H1 (cell line): Measurements from ENCODE around the gene MLC1. TPM values are rescaled to one million over a fixed set of nuclear protein-coding genes. Genes with fewer than 3 reads are reported as not detected.

Experiments used
- CREB1 ChIP-seq: IDR thresholded peaks from 2 replicates; pipeline ENCODE4 v1.6.1; 2012; ENCODE audit warnings: inconsistent platforms
- CTBP2 ChIP-seq: IDR thresholded peaks from 2 replicates; pipeline ENCODE4 v1.7.0; 2011; ENCODE audit warnings: borderline replicate concordance, mild to moderate bottlenecking, moderate library complexity, mixed read lengths, low read length; ENCODE audit not compliant: insufficient read depth, insufficient read length
- CTCF ChIP-seq, 3 experiments: IDR thresholded peaks; 1 replicate in 2 of 3; 2 replicates in 1 of 3; pipeline versions ENCODE4 v1.5.1 to v1.6.1; 2011; ENCODE audit warnings: low read length in 3 of 3, mild to moderate bottlenecking in 3 of 3, inconsistent platforms in 2 of 3, low read depth in 1 of 3, moderate library complexity in 1 of 3; ENCODE audit not compliant: insufficient read depth in 1 of 3; ENCODE audit errors: control extremely low read depth in 1 of 3
- KDM4A ChIP-seq: IDR thresholded peaks from one replicate; pipeline ENCODE4 v1.7.1; 2012; ENCODE audit warnings: low read depth, mild to moderate bottlenecking, moderate library complexity, low read length, inconsistent platforms; ENCODE audit not compliant: severe bottlenecking
- SIN3A ChIP-seq, 2 experiments: IDR thresholded peaks in 1 of 2; conservative IDR thresholded peaks in 1 of 2; 2 replicates each; pipeline ENCODE4 v1.6.1; 2011 to 2012; ENCODE audit warnings: low read length in 2 of 2, improper control_type of control experiment in 1 of 2, low read depth in 1 of 2, mild to moderate bottlenecking in 1 of 2
- polyA plus RNA-seq, 7 experiments: library from polyadenylated mRNA; depleted of rRNA in 3 of 7; stranded (reverse) in 5 of 7; unstranded in 2 of 7; fragments of >200 nt in 5 of 7; fragments of 200-250 nt in 2 of 7; gene quantifications; 1 replicate in 5 of 7; 2 replicates in 1 of 7; 4 replicates in 1 of 7; pipeline versions ENCODE4 v1.2.1 to v1.2.3, GENCODE V29; 2011 to 2013; ENCODE audit warnings: missing spikeins in 2 of 7, mixed read lengths in 2 of 7
- total RNA-seq: library from RNA; stranded (reverse); fragmentation: NEBNext Ultra II Directional; extraction: Animal tissue kit (Norgen Biotek cat#: 25700); gene quantifications from 2 replicates; pipeline ENCODE4 v1.2.1, GENCODE V29; 2021

The MLC1 gene
- total and polyA plus RNA-seq, 2 of the 8 experiments (the other 6 are each of a cell fraction or from before 2014, with no cell fraction given) = 0.20 TPM; not detected in 1

GRCh38 chr22:50031189-50032091 lies 53.8 kb downstream of the MLC1 start (continued):
- no peak for TF ChIP-seq SIN3A (conservative IDR thresholded peaks at IDR 0.05 in 1 of 2, IDR thresholded peaks at IDR 0.05 in 1 of 2; ENCODE audit: low read depth in 1 of 2, low read length in 2 of 2)
- no peak for TF ChIP-seq CREB1
- TF ChIP-seq CTBP2 = no peak
- no peak for TF ChIP-seq CTCF (IDR thresholded peaks at IDR 0.05; ENCODE audit: control extremely low read depth in 1 of 3, insufficient read depth in 1 of 3, low read depth in 1 of 3, low read length in 3 of 3)
- no peak for TF ChIP-seq KDM4A
